ENCODE data around the gene INSIG1. TPM values are rescaled to one million over a fixed set of nuclear protein-coding genes. Genes with fewer than 3 reads are reported as not detected.

Gene INSIG1
- total RNA-seq, 2 experiments from 2014 or later: 52.5 to 53.4 TPM

DNA sequence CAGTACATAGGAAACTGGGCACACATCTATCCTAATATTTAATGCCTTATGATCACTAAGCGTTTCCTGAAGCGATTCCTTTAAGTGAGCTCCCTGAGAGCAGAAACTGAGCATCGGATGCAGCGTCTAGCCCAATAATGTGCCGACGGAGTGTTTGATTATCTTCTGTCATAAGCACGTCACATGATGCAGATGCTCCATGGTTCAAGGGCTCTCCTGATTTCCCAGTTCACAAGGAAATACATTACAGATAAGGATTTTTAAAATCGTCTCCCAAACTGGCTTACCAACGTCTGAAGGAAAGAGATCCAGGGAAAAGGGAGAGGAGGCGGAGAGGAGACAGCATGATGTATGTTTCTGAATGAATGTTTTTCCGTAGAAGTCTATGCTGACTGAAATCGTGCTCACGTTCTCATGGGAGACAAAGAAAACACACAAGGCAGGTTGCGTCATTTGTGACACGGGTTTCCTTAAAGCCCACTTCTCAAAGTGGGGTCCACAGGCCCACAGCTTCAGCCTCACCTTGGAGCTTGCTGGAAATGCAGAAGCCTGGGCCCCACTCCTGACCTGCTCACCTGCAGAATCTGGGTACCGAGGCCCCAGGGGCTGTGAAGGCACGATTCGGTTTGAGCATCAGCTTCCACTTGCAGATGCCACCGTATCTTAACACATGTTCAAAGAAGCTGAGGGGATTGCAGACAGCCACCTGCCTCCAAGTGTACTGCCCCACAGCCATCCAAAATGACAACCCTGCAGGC lies 21.5 kb upstream of the INSIG1 start:
- DNase-seq: no peak
- Mint-ChIP-seq H3K27ac (no peak overlapping the region), H3K36me3 (no peaks in the 10 kb centered on the region), H3K4me1 (no peaks in the 10 kb centered on the region), H3K4me3 (no peak overlapping the region), H3K9me3 (no peaks in the 10 kb centered on the region), H3K27me3 (peaks cover 14% of the 10 kb centered on the region)

DNA sequence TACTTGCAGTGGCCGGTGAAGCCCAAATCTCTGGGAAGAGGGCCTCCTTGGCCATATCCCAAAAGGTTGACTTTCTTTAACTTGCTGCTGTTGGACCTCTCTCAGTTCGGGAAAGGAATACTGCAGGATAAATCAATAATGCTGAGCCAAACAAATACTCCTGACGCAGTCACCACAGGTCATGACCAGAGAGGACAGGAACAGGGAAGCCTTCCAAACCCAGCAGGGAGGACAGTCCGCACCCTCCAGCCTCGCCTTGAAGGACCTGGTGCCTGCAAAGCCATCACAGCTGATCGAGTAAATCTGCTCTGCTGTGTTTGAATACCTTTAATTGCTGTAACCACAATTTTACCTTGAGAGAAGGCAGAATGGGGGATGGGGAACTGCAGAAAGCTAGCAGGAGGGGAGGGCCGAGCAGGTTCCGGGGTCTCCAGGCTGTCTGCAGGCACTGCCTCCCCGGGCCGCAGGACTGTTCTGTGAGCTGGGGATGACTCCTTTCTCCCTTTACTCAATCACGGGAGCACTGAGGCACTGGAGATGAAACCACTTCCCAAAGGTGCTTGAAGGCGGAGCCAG lies 20.8 kb upstream of the INSIG1 start:
- Mint-ChIP-seq H3K4me3 (no peak overlapping the region), H3K27me3 (peaks cover 14% of the 10 kb centered on the region), H3K4me1 (no peaks in the 10 kb centered on the region), H3K36me3 (no peaks in the 10 kb centered on the region), H3K9me3 (no peaks in the 10 kb centered on the region), H3K27ac (no peak overlapping the region)
- DNase-seq: no peak

DNA sequence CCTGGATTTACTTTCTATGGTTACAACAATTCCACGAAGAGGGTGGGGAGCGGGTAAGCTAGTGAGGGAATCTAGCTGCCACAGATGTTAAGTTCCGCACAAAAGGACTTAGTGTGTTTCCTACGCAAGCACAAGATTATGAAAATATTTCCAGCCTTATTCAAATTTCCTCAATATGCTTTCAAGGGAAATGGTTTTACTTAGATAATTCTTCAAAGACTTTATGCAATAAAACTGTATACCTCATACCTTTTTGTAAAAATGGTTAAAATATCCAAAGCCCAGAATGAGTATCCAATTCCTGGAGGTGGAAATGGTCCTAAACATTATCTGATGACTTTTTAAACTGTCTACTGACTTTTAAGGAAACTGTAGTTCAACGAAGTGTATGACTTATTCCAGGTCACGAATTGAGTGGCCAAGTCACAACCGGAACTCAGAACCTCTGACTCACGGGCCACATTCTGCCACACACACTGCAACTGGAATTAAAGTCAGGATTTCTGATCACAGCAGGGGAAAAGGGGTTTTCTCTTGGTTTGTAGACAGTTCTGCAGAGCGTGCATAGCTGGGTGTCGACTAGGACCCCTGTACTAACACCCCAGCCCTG lies 20.2 kb upstream of the INSIG1 start:
- H3K27me3 Mint-ChIP-seq: peaks cover 14% of the 10 kb centered on the region
- peaks cover under 1% of the 10 kb centered on the region for H3K4me1 Mint-ChIP-seq
- H3K9me3 Mint-ChIP-seq: no peaks in the 10 kb centered on the region
- no peak overlapping the region for H3K4me3 Mint-ChIP-seq
- no peak for DNase-seq
- no peak overlapping the region for H3K27ac Mint-ChIP-seq
- H3K36me3 Mint-ChIP-seq: no peaks in the 10 kb centered on the region

DNA sequence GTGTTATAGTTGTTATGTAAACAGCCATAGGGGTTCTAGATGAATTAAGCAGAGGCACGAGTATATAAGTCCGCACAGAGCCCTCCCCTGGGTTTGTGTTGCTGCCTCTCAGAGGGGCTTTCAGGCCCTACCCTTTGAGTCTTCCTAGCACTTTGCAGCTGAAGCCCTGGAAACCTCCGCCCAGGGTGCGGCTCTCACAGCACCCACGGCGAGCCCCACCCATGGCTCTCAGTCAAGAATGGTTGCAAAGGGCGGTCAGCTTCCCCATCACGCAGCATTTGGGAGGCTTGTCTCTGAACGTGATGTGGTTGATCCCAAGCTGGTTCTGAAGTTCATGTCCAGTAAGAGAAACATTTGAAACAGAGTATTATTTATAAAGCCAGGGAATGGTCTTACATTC lies 18.8 kb upstream of the INSIG1 start:
- H3K27me3 Mint-ChIP-seq: peaks cover 8% of the 10 kb centered on the region
- H3K4me3 Mint-ChIP-seq: no peak overlapping the region
- no peaks in the 10 kb centered on the region for H3K9me3 Mint-ChIP-seq
- no peak overlapping the region for H3K27ac Mint-ChIP-seq
- no peaks in the 10 kb centered on the region for H3K36me3 Mint-ChIP-seq
- no peak for DNase-seq
- peaks cover 10% of the 10 kb centered on the region for H3K4me1 Mint-ChIP-seq

DNA sequence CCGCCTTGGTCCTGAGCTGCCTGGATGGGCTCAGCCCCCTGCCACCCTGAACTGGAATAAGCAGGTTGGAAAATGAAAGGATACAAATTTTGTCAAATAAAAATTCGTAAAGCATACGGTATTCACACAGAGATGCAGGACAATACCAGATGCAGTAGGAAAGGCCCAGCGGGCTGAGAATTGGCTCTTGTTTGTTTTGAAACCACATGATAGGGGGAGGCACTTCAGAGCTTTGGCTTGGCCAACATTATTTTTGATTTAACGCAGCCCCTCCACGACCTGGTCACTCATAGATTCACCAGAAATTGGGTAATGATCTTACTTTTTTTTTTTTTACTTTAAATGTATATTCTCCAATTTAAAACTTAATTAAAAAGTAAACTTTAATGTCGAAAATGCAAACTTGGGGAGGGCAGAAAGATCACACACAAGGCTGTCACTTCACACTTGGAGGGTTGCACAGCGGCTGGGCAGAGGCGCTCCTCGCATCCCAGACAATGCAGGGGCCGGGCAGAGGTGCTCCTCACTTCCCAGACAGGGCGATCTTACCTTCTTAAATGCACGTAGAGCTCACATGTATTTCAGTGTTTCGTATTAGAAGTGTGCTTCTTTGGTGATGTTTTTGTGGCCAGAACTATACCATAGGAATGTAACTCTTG lies 17.8 kb upstream of the INSIG1 start:
- H3K27me3 Mint-ChIP-seq: peaks cover 8% of the 10 kb centered on the region
- H3K4me1 Mint-ChIP-seq: peaks cover 12% of the 10 kb centered on the region
- no peaks in the 10 kb centered on the region for H3K9me3 Mint-ChIP-seq
- no peaks in the 10 kb centered on the region for H3K36me3 Mint-ChIP-seq
- no peak overlapping the region for H3K4me3 Mint-ChIP-seq
- DNase-seq: no peak
- no peak overlapping the region for H3K27ac Mint-ChIP-seq

DNA sequence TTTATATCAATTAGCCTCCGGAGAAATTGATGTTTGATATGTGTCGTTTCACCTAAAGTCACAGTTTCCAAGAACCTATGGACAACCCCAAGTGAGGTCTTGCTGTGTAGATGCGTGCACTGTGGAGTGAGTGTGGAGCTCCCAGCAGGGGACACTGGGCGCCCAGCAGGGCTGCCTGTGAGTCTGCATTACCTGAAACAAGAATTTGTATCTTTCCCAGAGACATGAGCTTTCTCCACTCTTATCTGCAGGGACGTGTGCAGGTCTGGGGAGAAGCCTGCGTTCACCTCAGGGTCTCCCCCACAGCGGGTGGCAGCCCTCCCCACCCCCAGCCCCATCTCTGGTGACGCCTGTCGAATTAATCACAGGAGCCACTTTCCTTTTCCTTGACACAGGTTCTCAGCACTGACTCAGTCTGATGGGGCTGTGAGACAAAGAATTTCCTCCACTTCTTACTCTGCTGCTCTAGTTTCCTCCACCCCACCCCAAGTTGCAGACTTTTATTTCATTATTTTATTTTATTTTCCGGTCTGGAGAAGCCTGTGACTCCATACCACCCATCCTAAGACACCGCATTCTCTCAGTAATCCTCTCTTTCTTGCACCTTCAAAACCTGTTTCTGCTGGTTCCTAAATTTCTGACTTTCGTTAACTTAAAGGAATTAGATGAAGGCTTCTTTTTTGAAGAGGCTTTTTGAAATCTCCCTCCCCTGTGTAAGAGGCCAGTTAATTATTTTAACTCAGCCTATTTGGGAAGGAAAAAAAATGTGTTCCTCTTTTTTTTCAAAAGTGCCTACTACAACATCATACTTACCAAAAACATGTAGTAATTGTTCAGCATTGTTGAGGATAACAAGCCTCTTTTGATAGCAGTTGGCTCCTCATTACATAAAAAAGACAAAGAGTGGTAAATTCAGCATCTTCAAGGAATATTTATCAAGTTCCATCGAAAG lies 17.0 kb upstream of the INSIG1 start:
- peaks cover 15% of the 10 kb centered on the region for H3K4me1 Mint-ChIP-seq
- DNase-seq: no peak
- no peaks in the 10 kb centered on the region for H3K36me3 Mint-ChIP-seq
- H3K9me3 Mint-ChIP-seq: no peaks in the 10 kb centered on the region
- H3K27me3 Mint-ChIP-seq: peaks cover 8% of the 10 kb centered on the region
- no peak overlapping the region for H3K4me3 Mint-ChIP-seq
- H3K27ac Mint-ChIP-seq: no peak overlapping the region

DNA sequence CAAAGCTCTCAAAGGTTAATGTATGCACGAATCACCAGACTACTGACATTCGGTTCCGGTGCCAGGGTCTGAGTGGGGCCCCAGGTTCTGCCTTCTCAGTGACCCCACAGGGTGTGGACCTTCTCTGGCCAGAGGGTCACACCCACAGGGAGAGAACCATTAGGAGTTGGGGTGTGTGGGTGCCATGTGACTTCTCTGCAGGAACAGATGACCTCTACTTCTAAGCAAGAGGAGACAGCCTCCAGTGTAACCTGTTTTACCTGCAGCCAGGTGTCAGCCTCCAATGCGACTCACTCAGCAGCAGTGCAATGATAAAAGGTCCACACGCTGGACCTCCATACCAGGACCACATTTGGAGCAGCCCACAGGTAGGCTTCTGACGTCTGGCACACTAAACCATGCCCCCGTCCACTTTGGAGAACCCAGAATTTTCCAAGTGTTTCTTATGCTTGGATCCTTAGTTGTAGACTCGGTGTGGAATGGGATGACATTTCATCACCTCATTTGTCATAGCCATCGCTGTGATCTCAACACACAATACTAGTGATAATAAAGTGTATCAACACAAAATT lies 16.2 kb upstream of the INSIG1 start:
- Mint-ChIP-seq H3K9me3 (no peaks in the 10 kb centered on the region), H3K27ac (no peak overlapping the region), H3K36me3 (no peaks in the 10 kb centered on the region), H3K27me3 (peaks cover 8% of the 10 kb centered on the region), H3K4me1 (peaks cover 21% of the 10 kb centered on the region), H3K4me3 (no peak overlapping the region)
- no peak for DNase-seq

DNA sequence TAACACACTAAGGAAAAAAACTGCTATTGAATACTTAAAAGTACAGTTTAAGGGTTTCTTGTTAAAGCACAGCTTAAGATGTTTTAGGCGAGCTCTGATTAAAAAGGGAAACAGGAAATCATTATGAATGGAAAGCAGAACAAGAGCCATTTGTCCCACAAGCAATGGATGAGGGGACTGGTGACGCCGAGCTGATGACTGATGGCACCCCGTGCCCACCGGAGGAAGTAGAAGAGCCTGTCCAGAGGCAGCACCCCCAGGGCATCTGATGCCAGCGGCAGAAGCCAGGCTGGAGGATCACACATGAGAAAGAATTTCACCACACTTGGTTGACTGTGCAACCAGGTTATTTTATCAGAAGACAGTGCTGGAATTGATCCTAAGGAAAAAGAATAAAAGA lies 15.0 kb upstream of the INSIG1 start:
- H3K36me3 Mint-ChIP-seq: no peaks in the 10 kb centered on the region
- H3K4me1 Mint-ChIP-seq: peaks cover 32% of the 10 kb centered on the region
- no peak overlapping the region for H3K27ac Mint-ChIP-seq
- DNase-seq: no peak
- H3K27me3 Mint-ChIP-seq: peaks cover 5% of the 10 kb centered on the region
- no peaks in the 10 kb centered on the region for H3K9me3 Mint-ChIP-seq
- no peak overlapping the region for H3K4me3 Mint-ChIP-seq

DNA sequence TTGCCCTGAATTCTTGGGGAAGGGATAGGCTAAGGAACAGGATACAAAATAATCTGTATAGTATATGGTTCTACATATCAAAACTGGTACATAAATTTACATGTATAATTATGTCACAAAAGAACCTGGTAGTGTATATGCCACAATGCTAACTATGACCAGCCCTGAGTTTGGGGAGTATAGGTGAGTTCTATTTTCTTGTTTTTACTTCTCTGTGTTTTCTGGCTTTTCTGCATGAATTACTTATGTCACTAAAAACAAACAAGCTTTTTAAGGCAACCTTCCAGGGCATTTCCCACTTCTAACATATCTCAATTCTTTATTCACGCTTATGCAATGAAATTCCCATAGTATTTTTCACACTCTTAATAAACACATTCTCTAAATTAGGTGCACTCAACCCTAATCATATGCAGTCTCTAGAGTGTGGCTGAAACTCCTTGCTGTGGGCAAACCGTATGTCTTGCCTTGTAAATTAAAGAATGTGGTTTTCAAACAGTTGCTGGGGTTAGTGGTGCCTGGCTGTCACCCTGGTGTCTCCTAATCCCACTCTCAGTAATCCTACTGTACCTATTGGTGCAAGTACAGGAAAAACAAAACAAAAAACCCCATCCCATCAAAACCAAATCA lies 14.0 kb upstream of the INSIG1 start:
- Mint-ChIP-seq H3K27ac (no peak overlapping the region), H3K9me3 (no peaks in the 10 kb centered on the region), H3K4me3 (no peak overlapping the region), H3K4me1 (peaks cover 34% of the 10 kb centered on the region), H3K36me3 (no peaks in the 10 kb centered on the region), H3K27me3 (peaks cover 5% of the 10 kb centered on the region)
- no peak for DNase-seq

DNA sequence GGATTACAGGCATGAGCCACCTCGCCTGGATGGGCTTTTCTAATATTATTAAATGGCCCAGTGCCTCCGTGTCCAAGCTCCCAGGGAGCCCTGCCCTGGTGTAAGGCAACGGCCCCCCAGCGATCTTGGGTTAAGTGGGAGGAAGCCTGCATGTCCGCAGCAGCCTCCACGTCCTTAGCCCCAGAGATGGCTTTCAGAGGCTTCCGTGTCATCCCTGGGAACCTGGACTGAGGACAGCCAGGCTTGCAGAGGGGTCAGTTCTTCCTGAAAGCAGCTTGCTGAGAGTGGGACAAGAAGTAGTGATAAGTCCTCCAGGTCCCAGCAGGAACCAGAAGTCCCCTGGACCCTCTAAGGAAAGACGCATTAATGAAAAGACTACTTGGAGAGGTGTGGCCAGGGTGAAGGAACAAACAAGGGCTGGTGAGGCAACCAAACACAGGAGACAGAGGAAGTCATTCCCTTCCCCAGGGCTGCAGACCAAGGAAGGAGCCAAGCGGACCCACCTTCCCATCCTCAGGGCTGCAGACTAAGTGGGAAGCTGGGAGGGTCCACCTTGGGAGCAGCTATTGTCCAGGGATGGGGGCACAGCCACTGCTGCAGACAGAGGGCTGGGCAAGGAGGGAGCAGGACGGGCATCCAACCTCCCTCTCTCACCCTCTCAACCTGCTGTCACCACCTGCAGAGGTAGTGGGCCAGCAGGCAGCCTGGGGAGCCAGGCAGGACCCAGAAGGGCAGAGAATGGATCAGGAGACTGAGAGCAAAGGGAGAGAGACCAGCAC lies 13.0 kb upstream of the INSIG1 start:
- Mint-ChIP-seq H3K4me1 (peaks cover 34% of the 10 kb centered on the region), H3K27ac (no peak overlapping the region), H3K27me3 (peaks cover 5% of the 10 kb centered on the region), H3K4me3 (no peak overlapping the region), H3K36me3 (no peaks in the 10 kb centered on the region), H3K9me3 (no peaks in the 10 kb centered on the region)
- no peak for DNase-seq

DNA sequence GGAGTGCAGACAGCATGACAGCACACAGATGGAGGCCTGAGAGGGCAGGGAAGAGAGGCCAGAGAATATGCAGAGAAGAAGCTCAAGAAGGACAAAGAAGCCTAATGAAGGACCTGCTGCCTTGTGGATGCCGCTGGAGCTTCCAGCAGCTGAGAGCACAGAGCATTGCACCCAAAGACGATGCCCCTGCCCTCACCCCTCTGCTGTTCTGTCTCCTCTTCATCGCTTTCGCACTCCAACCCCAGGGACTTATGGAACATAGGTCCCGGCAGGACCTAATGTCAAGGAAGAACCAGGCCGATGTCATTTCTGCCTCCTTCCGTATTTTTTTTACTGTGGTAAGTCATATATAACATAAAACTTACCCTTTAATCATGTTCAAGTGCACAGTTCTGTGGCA lies 12.3 kb upstream of the INSIG1 start:
- H3K36me3 Mint-ChIP-seq: no peaks in the 10 kb centered on the region
- peaks cover under 1% of the 10 kb centered on the region for H3K27me3 Mint-ChIP-seq
- H3K4me3 Mint-ChIP-seq: no peak overlapping the region
- H3K27ac Mint-ChIP-seq: no peak overlapping the region
- peaks cover 34% of the 10 kb centered on the region for H3K4me1 Mint-ChIP-seq
- no peaks in the 10 kb centered on the region for H3K9me3 Mint-ChIP-seq
- DNase-seq: no peak

DNA sequence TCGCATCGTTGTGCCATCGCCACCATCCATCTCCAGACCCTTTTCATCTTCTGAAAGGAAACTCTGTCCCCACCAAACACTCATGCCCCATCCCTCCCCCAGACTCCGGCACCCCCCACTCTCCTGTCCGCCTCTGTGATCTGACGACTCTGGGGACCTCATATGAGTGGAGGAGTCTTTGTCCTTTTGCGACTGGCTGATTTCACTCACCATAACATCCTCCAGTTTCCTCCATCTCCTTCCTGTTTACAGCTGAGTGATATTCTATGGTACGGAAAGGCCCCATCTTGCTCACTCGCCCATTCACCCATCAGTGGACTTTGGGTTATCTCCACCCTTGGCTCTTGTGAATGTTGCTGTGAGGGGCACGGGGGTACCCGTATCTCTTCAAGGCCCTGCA lies 11.8 kb upstream of the INSIG1 start:
- DNase-seq: no peak
- Mint-ChIP-seq H3K27ac (no peak overlapping the region), H3K4me3 (no peak overlapping the region), H3K27me3 (no peaks in the 10 kb centered on the region), H3K36me3 (no peaks in the 10 kb centered on the region), H3K9me3 (no peaks in the 10 kb centered on the region), H3K4me1 (peaks cover 34% of the 10 kb centered on the region)

DNA sequence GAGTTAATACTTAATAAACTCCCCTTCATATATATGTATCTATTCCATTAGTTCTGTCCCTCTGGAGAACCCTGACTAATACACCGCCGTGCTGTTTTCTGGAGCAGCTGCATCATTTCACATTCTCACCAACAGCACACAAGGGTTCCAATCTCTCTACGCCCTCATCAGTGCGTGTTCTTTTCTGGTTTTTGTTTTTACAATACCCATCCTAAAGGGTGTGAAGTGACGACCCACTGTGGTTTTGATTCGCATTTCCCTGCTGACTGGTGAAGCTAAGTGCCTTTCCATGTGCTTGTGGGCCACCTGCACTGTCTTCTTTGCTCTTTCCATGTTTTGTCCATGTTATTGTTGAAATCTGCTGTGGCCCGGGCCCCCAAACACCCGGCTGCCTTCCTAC lies 11.0 kb upstream of the INSIG1 start:
- Mint-ChIP-seq H3K4me3 (no peak overlapping the region), H3K4me1 (peaks cover 42% of the 10 kb centered on the region), H3K36me3 (no peaks in the 10 kb centered on the region), H3K27me3 (no peaks in the 10 kb centered on the region), H3K9me3 (no peaks in the 10 kb centered on the region), H3K27ac (no peak overlapping the region)
- no peak for DNase-seq
